Uterus (tissue), 4 donors: ENCODE measurements around the gene HDDC3. TPM values are rescaled to one million over a fixed set of nuclear protein-coding genes. Genes with fewer than 3 reads are reported as not detected.

Experiments
- DNase-seq, 2 donors: peaks; one replicate each; pipeline ENCODE4 v3.0.0-alpha.2; 2019 to 2020
- H3K27ac ChIP-seq, 2 donors: fragments of 200-600 bp; sonication (generic); 1 replicate in 1 of 2; 2 replicates in 1 of 2; pipeline ENCODE4 v1.5.1; 2016 to 2018
- H3K27me3 ChIP-seq, 2 donors: fragments of 200-600 bp; sonication (generic); one replicate each; pipeline ENCODE4 v1.5.1; 2018 to 2019; ENCODE audit warnings: control low read depth in 1 of 2
- H3K36me3 ChIP-seq, 2 donors: fragments of 200-600 bp; sonication (generic); one replicate each; pipeline ENCODE4 v1.5.1; 2019; ENCODE audit warnings: control low read depth in 1 of 2
- H3K4me1 ChIP-seq, 2 donors: fragments of 200-600 bp; sonication (generic); one replicate each; pipeline ENCODE4 v1.5.1; 2018 to 2019; ENCODE audit warnings: control low read depth in 1 of 2
- H3K4me3 ChIP-seq, 2 donors: fragments of 200-600 bp; sonication (generic); 1 replicate in 1 of 2; 2 replicates in 1 of 2; pipeline ENCODE4 v1.5.1; 2018 to 2019; ENCODE audit warnings: mild to moderate bottlenecking in 1 of 2
- H3K9me3 ChIP-seq, 2 donors: fragments of 200-600 bp; sonication (generic); one replicate each; pipeline ENCODE4 v1.5.1; 2019; ENCODE audit warnings: control low read depth in 1 of 2
- POLR2A ChIP-seq, 2 donors: fragments of 450-650 bp; IDR thresholded peaks; one replicate each; pipeline ENCODE4 v1.6.1; 2016; ENCODE audit warnings: antibody characterized with exemption in 2 of 2, mild to moderate bottlenecking in 1 of 2, moderate library complexity in 1 of 2
- intact Hi-C: fragments of 100-400 bp; cut with DNase I; formaldehyde crosslinking; loops from one replicate; pipeline ENCODE4 v1.15.1; 2023; ENCODE audit warnings: low total_unique reads
- total RNA-seq, 4 donors: library from RNA; depleted of rRNA in 3 of 4; stranded (reverse); fragments of >200 nt in 3 of 4; gene quantifications; one replicate each; pipeline versions ENCODE4 v1.1.0 to v1.2.4, GENCODE V29; 2014 to 2023
- TF ChIP-seq, protein P1 (sequence below), 4 experiments: fragments of 200-600 bp in 2 of 4; fragments of 450-650 bp in 2 of 4; sonication (generic) in 2 of 4; IDR thresholded peaks; one replicate each; pipeline ENCODE4 v1.5.1; 2016 to 2019; ENCODE audit warnings: antibody characterized with exemption in 4 of 4, mild to moderate bottlenecking in 2 of 4, moderate library complexity in 1 of 4
- donor health status: DM: yes; HTN: yes; CAD: no.

HDDC3 gene, protein sequence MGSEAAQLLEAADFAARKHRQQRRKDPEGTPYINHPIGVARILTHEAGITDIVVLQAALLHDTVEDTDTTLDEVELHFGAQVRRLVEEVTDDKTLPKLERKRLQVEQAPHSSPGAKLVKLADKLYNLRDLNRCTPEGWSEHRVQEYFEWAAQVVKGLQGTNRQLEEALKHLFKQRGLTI
- total RNA-seq = 10 to 100 TPM in 2 of 4 donors, 1 to 10 TPM in 1, under 1 TPM in 1; 0.59 to 14.0 (median 7.2) TPM

GRCh38 chr15:90931828-90932659 is at the start of gene HDDC3:
TSS of gene HDDC3 (minus strand) at chr15:90932549. CDS start at chr15:90932540, 9 bp downstream.
- H3K4me3 ChIP-seq = peak within 1 kb of the TSS; percentile 72 to 76
- TF ChIP-seq, protein P1, sequence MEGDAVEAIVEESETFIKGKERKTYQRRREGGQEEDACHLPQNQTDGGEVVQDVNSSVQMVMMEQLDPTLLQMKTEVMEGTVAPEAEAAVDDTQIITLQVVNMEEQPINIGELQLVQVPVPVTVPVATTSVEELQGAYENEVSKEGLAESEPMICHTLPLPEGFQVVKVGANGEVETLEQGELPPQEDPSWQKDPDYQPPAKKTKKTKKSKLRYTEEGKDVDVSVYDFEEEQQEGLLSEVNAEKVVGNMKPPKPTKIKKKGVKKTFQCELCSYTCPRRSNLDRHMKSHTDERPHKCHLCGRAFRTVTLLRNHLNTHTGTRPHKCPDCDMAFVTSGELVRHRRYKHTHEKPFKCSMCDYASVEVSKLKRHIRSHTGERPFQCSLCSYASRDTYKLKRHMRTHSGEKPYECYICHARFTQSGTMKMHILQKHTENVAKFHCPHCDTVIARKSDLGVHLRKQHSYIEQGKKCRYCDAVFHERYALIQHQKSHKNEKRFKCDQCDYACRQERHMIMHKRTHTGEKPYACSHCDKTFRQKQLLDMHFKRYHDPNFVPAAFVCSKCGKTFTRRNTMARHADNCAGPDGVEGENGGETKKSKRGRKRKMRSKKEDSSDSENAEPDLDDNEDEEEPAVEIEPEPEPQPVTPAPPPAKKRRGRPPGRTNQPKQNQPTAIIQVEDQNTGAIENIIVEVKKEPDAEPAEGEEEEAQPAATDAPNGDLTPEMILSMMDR (IDR thresholded peaks at IDR 0.05) = peak; percentile 87 to 96 (median 92)
- peak in 1 of 2 donors; percentile 57 for TF ChIP-seq POLR2A (IDR thresholded peaks at IDR 0.05)
- peak; percentile 85 to 91 for DNase-seq
- no peaks in the 10 kb centered on the region for H3K27me3 ChIP-seq
- H3K36me3 ChIP-seq = no peaks in the 10 kb centered on the region
- intact Hi-C loops = no loop called here
- H3K4me1 ChIP-seq = peaks cover 0 to 12% of the 10 kb centered on the region in 2 donors
- no peaks in the 10 kb centered on the region for H3K9me3 ChIP-seq
- peak within 1 kb of the TSS; percentile 85 to 89 for H3K27ac ChIP-seq

- no peak overlapping the region for H3K4me3 ChIP-seq
- H3K36me3 ChIP-seq = no peaks in the 10 kb centered on the region
- no peak overlapping the region for H3K27ac ChIP-seq
- intact Hi-C loops = no loop called here
- no peaks in the 10 kb centered on the region for H3K4me1 ChIP-seq
- no peaks in the 10 kb centered on the region for H3K9me3 ChIP-seq
- no peak for DNase-seq
- TF ChIP-seq, protein P1 (IDR thresholded peaks at IDR 0.05) = no peak
- no peak for TF ChIP-seq POLR2A (IDR thresholded peaks at IDR 0.05)
- H3K27me3 ChIP-seq = no peaks in the 10 kb centered on the region
Measured at GRCh38 chr15:90982135-90982534, 49.8 kb upstream of the HDDC3 start.

DNA sequence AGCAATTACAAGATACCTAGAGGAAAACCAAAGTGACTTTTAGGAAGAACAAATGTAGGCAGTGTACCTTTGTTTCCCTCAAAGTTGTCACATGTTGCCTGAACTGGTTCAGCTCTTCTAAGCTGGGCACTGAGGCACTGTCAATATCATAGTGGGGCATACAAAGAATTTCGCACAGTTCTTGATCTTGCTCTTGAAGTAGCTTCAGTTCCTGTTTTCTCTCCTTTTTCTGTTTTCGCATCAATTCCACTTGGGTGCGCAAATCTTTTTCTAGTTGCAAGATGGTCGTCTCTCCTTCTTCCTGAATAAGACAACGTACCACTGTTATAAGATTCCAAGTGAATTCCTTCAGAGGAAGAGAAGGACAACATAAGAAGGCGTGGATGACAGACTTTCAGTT is 49.3 kb upstream of the HDDC3 start:
- intact Hi-C loops = no loop called here
- Histone ChIP-seq H3K27me3 (no peaks in the 10 kb centered on the region), H3K36me3 (no peaks in the 10 kb centered on the region), H3K9me3 (no peaks in the 10 kb centered on the region), H3K4me3 (no peak overlapping the region), H3K4me1 (no peaks in the 10 kb centered on the region), H3K27ac (no peak overlapping the region)
- no peak for DNase-seq
- TF ChIP-seq, protein P1 (IDR thresholded peaks at IDR 0.05) = no peak
- no peak for TF ChIP-seq POLR2A (IDR thresholded peaks at IDR 0.05)

DNA sequence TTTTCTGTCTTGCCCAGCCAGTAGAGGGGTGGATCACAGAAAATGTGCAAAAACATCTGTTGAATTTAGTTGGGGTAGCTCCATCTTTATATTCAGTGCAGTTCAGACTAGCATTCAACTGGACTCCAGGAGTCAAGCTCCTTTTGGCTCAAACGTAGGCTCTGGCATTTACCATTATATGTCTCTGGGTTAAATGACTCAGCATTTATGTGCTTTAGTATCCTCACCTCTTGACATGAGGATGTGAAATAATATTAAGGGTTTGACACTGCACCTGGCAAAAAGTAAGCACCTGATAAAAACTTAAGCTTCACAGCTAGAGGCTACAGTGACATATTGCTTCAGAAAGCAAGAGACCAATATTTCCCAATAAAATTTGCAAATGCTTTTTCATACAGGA is 47.2 kb upstream of the HDDC3 start:
- no peaks in the 10 kb centered on the region for H3K27me3 ChIP-seq

More for the DNA sequence above, 47.2 kb upstream of the HDDC3 start:
- H3K27ac ChIP-seq = no peak overlapping the region
- H3K9me3 ChIP-seq = no peaks in the 10 kb centered on the region
- H3K4me3 ChIP-seq = no peak overlapping the region
- intact Hi-C loops = no loop called here
- no peak for DNase-seq
- TF ChIP-seq, protein P1 (IDR thresholded peaks at IDR 0.05) = no peak
- TF ChIP-seq POLR2A (IDR thresholded peaks at IDR 0.05) = no peak
- no peaks in the 10 kb centered on the region for H3K36me3 ChIP-seq
- H3K4me1 ChIP-seq = no peaks in the 10 kb centered on the region
